Transverse colon (tissue), 4 donors: ENCODE measurements around the gene PTPN6. TPM values are rescaled to one million over a fixed set of nuclear protein-coding genes. Genes with fewer than 3 reads are reported as not detected.

Source experiments
- DNase-seq: peaks from one replicate; pipeline ENCODE4 v3.0.0-alpha.2; 2019
- H3K27ac ChIP-seq, 4 donors: fragments of 200-600 bp; sonication (generic); 2 replicates each; pipeline ENCODE4 v1.5.1; 2016 to 2018; ENCODE audit warnings: inconsistent platforms in 4 of 4
- H3K27me3 ChIP-seq: fragments of 200-600 bp; sonication (generic); 2 replicates; pipeline ENCODE4 v1.5.1; 2017; ENCODE audit warnings: inconsistent platforms
- H3K36me3 ChIP-seq, 4 donors: fragments of 200-600 bp; sonication (generic); 2 replicates each; pipeline ENCODE4 v1.5.1; 2017 to 2019; ENCODE audit warnings: inconsistent platforms in 4 of 4
- H3K4me1 ChIP-seq, 4 donors: fragments of 200-600 bp; sonication (generic); 2 replicates each; pipeline ENCODE4 v1.5.1; 2017 to 2020; ENCODE audit warnings: inconsistent platforms in 4 of 4
- H3K4me3 ChIP-seq, 4 donors: fragments of 200-600 bp; sonication (generic); 1 replicate in 1 of 4; 2 replicates in 3 of 4; pipeline versions ENCODE4 v1.5.1 to v1.6.1; 2017 to 2019; ENCODE audit warnings: inconsistent platforms in 4 of 4
- H3K9me3 ChIP-seq, 2 donors: fragments of 200-600 bp; sonication (generic); 2 replicates each; pipeline ENCODE4 v1.5.1; 2017 to 2019; ENCODE audit warnings: inconsistent platforms in 2 of 2
- EP300 ChIP-seq: sonication (generic); formaldehyde crosslinking; IDR thresholded peaks from one replicate; pipeline ENCODE4 v1.6.1; 2017; ENCODE audit warnings: antibody characterized with exemption, low read depth
- POLR2A ChIP-seq: fragments of 450-650 bp; IDR thresholded peaks from one replicate; pipeline ENCODE4 v1.6.1; 2016; ENCODE audit warnings: antibody characterized with exemption, mild to moderate bottlenecking, moderate library complexity
- POLR2AphosphoS5 ChIP-seq, 3 donors: sonication (generic); formaldehyde crosslinking; IDR thresholded peaks; one replicate each; pipeline ENCODE4 v1.6.1; 2016; ENCODE audit warnings: antibody characterized with exemption in 3 of 3
- WGBS, 2 donors: methylation state at CpG; one replicate each; pipeline ENCODE4 v1.1.5; 2018; ENCODE audit warnings: low coverage in 1 of 2; 5-methylcytosine and 5-hydroxymethylcytosine counted together
- in situ Hi-C, 4 donors: fragments of 200-750 bp; cut with MboI; loops; one replicate each; pipeline versions ENCODE4 v1.15.0 to v1.15.1; 2017; ENCODE audit warnings: low sequenced_read_pairs in 3 of 4, low pct_ligation_motif_present in 1 of 4, low pct_unique_long_range_greater_than_20kb in 1 of 4
- intact Hi-C: fragments of 100-400 bp; cut with DNase I; formaldehyde crosslinking; loops from one replicate; pipeline ENCODE4 v1.15.1; 2023; ENCODE audit warnings: low total_unique reads
- total RNA-seq, 4 donors: library from RNA; depleted of rRNA; stranded (reverse); fragments of >200 nt; gene quantifications; one replicate each; pipeline ENCODE4 v1.1.0, GENCODE V29; 2016
- TF ChIP-seq, protein P1 (sequence below), 5 experiments: fragments of 200-600 bp in 3 of 5; fragments of 450-650 bp in 2 of 5; sonication (generic) in 3 of 5; IDR thresholded peaks; 1 replicate in 2 of 5; 2 replicates in 3 of 5; pipeline ENCODE4 v1.5.1; 2016 to 2017; ENCODE audit warnings: antibody characterized with exemption in 5 of 5, inconsistent platforms in 3 of 5, mild to moderate bottlenecking in 2 of 5, moderate library complexity in 1 of 5

PTPN6 gene
- total RNA-seq, 4 donors from 2014 or later = 21.7 to 49.0 (median 36.1) TPM

DNA sequence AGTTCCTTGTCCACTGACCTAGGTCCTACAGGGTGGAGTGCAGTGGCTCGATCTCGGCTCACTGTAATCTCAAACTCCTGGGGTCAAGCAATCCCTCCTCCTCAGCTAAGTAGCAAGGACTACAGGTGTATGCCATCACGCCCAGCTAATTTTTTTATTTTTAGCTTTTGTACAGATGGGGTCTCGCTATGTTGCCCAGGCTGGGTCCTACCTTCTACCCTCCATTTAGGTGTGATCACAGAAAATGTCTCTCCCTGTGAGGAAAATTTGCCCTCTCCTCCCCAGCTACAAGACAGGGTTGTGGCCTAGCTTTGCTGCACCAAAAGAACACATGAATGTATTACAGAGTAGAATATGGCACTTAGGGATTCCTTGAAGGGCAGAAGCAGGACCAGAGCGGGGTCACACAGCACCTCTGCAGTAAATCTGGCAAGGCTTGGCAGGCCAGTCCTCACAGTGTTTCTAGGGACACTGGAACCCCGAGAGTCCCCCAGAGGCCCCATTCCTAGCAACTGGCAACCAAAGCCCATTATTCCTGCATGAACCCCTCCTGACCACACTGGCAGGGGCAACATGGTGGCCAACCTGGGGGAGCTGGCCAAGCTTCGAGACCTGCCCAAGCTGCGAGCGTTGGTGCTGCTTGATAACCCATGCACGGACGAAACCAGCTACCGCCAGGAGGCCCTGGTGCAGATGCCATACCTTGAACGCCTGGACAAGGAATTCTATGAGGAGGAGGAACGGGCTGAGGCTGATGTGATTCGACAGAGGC, 38.8 kb upstream of the PTPN6 start:
- intact Hi-C loops (no loop called here), in situ Hi-C loops (loop anchor here in 1 of 4 donors (25.0 kb wide), 1 partner anchor 200 kb away; the partner anchor contains the start of gene C1RL)
- Histone ChIP-seq H3K9me3 (no peaks in the 10 kb centered on the region), H3K27ac (no peak overlapping the region), H3K36me3 (no peaks in the 10 kb centered on the region), H3K27me3 (peaks cover 18% of the 10 kb centered on the region), H3K4me1 (peaks cover 13 to 21% (median 17%) of the 10 kb centered on the region in 4 donors), H3K4me3 (no peak overlapping the region)
- WGBS, 2 donors = 80 to 87% methylated on average over 3 to 15 of the region's 15 CpGs
- no peak for DNase-seq
- TF ChIP-seq, protein P1, sequence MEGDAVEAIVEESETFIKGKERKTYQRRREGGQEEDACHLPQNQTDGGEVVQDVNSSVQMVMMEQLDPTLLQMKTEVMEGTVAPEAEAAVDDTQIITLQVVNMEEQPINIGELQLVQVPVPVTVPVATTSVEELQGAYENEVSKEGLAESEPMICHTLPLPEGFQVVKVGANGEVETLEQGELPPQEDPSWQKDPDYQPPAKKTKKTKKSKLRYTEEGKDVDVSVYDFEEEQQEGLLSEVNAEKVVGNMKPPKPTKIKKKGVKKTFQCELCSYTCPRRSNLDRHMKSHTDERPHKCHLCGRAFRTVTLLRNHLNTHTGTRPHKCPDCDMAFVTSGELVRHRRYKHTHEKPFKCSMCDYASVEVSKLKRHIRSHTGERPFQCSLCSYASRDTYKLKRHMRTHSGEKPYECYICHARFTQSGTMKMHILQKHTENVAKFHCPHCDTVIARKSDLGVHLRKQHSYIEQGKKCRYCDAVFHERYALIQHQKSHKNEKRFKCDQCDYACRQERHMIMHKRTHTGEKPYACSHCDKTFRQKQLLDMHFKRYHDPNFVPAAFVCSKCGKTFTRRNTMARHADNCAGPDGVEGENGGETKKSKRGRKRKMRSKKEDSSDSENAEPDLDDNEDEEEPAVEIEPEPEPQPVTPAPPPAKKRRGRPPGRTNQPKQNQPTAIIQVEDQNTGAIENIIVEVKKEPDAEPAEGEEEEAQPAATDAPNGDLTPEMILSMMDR (IDR thresholded peaks at IDR 0.05) = no peak
- TF ChIP-seq EP300 (no peak), POLR2A (no peak), POLR2AphosphoS5 (IDR thresholded peaks at IDR 0.05) (no peak)

DNA sequence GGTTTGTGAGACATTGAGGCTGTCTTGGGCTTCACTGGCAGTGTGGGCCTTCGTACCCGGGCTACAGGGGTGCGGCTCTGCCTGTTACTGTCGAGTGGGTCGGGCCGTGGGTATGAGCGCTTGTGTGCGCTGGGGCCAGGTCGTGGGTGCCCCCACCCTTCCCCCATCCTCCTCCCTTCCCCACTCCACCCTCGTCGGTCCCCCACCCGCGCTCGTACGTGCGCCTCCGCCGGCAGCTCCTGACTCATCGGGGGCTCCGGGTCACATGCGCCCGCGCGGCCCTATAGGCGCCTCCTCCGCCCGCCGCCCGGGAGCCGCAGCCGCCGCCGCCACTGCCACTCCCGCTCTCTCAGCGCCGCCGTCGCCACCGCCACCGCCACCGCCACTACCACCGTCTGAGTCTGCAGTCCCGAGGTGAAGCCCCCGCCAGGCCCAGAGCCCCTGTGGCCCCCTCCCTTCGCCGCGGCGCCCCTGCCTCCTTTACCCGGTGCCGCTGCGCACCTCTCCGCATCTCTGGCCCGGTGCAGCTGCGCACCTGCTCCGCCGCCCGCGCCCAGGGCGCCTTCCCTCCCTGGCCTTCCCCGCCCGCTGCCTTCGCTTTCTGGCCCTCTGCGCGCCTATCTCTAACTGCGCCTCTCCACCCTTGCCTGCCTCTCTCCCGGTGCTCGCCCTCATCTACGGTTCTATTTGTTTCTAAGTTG, 36.8 kb upstream of the PTPN6 start, which contains the start of gene ENO2:
TSS of gene ENO2 (plus strand) at position 335 of the 701 bp plus-strand sequence. CDS start 1,253 bp downstream, outside the sequence.
- TF ChIP-seq, protein P1 (IDR thresholded peaks at IDR 0.05) = no peak
- TF ChIP-seq POLR2A = peak; percentile 35
- peak; percentile 9 to 56 (median 17) for TF ChIP-seq POLR2AphosphoS5 (IDR thresholded peaks at IDR 0.05)
- no peak for TF ChIP-seq EP300
- in situ Hi-C loops (loop anchor here in 1 of 4 donors (25.0 kb wide), 1 partner anchor 198 kb away; the partner anchor contains the start of gene C1RL), intact Hi-C loops (no loop called here)
- peak; percentile 81 for DNase-seq
- H3K27ac ChIP-seq = peak within 1 kb of the TSS; percentile 76 to 90 (median 86)
- no peaks in the 10 kb centered on the region for H3K36me3 ChIP-seq
- H3K4me3 ChIP-seq = peak within 1 kb of the TSS; percentile 60 to 76 (median 68)
- 0% methylated on average over 1 to 60 of the region's 68 CpGs for WGBS, 2 donors
- peaks cover 18% of the 10 kb centered on the region for H3K27me3 ChIP-seq
- peaks cover 13 to 21% (median 17%) of the 10 kb centered on the region in 4 donors for H3K4me1 ChIP-seq
- no peaks in the 10 kb centered on the region for H3K9me3 ChIP-seq

DNA sequence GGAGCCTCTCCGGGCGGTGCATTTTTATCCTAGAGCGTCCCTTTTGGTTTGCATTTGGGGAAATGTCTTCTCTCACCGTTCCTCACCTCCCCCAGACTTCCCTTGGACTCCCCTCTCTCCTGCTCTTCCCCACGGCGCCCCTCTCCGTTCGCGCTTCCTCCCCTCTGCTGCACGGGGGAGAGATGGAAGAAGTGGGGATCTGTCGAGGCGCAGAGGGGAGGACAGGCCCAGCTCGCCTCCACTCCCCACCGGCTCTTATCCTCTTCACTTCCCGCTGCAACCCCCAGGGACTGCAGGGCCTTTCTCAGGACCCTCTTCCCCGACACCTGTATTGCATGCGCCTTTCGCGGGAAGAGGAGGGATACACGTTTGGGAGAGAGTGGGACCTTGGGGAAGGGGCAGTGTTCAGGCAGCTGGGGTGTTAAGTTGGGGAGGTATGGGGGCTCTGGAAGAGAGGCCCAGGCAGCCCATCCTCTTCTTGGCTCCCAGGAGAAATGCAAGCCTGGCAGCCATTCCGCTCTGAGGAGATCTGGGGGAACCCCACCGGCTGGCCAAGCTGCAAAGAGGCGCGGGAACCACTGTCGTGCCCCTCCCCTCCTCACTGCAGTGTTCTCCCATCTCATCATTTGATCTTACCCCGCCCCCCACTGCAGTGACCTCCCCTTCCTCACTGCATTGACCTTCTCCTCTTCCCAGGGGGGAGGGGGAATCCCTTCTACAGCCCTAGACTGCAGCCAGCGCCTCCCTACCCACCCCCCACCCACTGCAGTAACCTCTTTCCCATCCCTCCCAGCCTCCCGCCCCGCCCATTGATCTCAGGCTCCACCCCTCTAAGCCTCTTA, 36.0 kb upstream of the PTPN6 start:
- no peak for DNase-seq
- Histone ChIP-seq H3K9me3 (no peaks in the 10 kb centered on the region), H3K27me3 (peaks cover 18% of the 10 kb centered on the region), H3K4me1 (peaks cover 13 to 21% (median 17%) of the 10 kb centered on the region in 4 donors), H3K27ac (peak overlapping the region; percentile 76 to 90 (median 86)), H3K4me3 (peak overlapping the region; percentile 60 to 76 (median 68)), H3K36me3 (no peaks in the 10 kb centered on the region)
- TF ChIP-seq, protein P1 (IDR thresholded peaks at IDR 0.05) = peak in 1 of 5 experiments; percentile 6
- no peak for TF ChIP-seq POLR2A
- WGBS, 2 donors = 0 to 16% methylated on average over 3 to 29 of the region's 29 CpGs
- intact Hi-C loops (no loop called here), in situ Hi-C loops (loop anchor here in 1 of 4 donors (25.0 kb wide), 1 partner anchor 197 kb away; the partner anchor contains the start of gene C1RL)
